ENCODE data around the gene MCC. TPM values are rescaled to one million over a fixed set of nuclear protein-coding genes. Genes with fewer than 3 reads are reported as not detected.

The MCC gene
- total RNA-seq, 1 experiment from 2014 or later: 0.60 TPM

GRCh38 chr5:113127021-113127420 is 361.2 kb downstream of the MCC start:
- H3K4me1 ChIP-seq (ENCODE audit: insufficient read depth, low read length, poor library complexity, severe bottlenecking): no peaks in the 10 kb centered on the region
- ChIA-PET POLR2A (ENCODE audit: low non-redundant PET) (no interaction called here), CTCF (no interaction called here)
- no peaks in the 10 kb centered on the region for H3K9me3 ChIP-seq (ENCODE audit: low read depth, low read length, poor library complexity, severe bottlenecking)
- intact Hi-C loops (cut with micrococcal nuclease; ENCODE audit: unreplicated experiment): no loop called here
- H3K27ac ChIP-seq (ENCODE audit: low read depth, low read length, poor library complexity, severe bottlenecking): no peak overlapping the region
- H3K27me3 ChIP-seq (replicated peaks; ENCODE audit: insufficient read depth, low read depth, low read length, poor library complexity): no peaks in the 10 kb centered on the region
- BruUV-seq (replicated peaks): no TSS peak
- no peaks in the 10 kb centered on the region for H3K36me3 ChIP-seq (ENCODE audit: insufficient read depth, low read length, poor library complexity, severe bottlenecking)
- no peak for DNase-seq (ENCODE audit: low spot score)
- no peak overlapping the region for H3K4me3 ChIP-seq (ENCODE audit: low read depth, low read length, poor library complexity, severe bottlenecking)
- TF ChIP-seq CTCF (conservative IDR thresholded peaks at IDR 0.05; ENCODE audit: low read depth, low read length): no peak
- TF ChIP-seq EZH2 (IDR thresholded peaks at IDR 0.05; ENCODE audit: borderline replicate concordance, low read depth, low read length, poor library complexity, severe bottlenecking): no peak

- no TSS peak for BruUV-seq (replicated peaks)
- H3K27me3 ChIP-seq (replicated peaks; ENCODE audit: insufficient read depth, low read depth, low read length, poor library complexity): no peaks in the 10 kb centered on the region
- no peak overlapping the region for H3K27ac ChIP-seq (ENCODE audit: low read depth, low read length, poor library complexity, severe bottlenecking)
- CTCF ChIA-PET: no interaction called here
- no peak for TF ChIP-seq EZH2 (IDR thresholded peaks at IDR 0.05; ENCODE audit: borderline replicate concordance, low read depth, low read length, poor library complexity, severe bottlenecking)
- no peak for TF ChIP-seq CTCF (conservative IDR thresholded peaks at IDR 0.05; ENCODE audit: low read depth, low read length)
- H3K4me3 ChIP-seq (ENCODE audit: low read depth, low read length, poor library complexity, severe bottlenecking): no peak overlapping the region
- no peak for DNase-seq (ENCODE audit: low spot score)
- POLR2A ChIA-PET (ENCODE audit: low non-redundant PET): no interaction called here
- intact Hi-C loops (cut with micrococcal nuclease; ENCODE audit: unreplicated experiment): no loop called here
- H3K36me3 ChIP-seq (ENCODE audit: insufficient read depth, low read length, poor library complexity, severe bottlenecking): no peaks in the 10 kb centered on the region
- no peaks in the 10 kb centered on the region for H3K9me3 ChIP-seq (ENCODE audit: low read depth, low read length, poor library complexity, severe bottlenecking)
- H3K4me1 ChIP-seq (ENCODE audit: insufficient read depth, low read length, poor library complexity, severe bottlenecking): no peaks in the 10 kb centered on the region
These were observed 362.9 kb downstream of the MCC start for GRCh38 chr5:113125371-113125770.

GRCh38 chr5:113124914-113125313 is 363.3 kb downstream of the MCC start:
- intact Hi-C loops (cut with micrococcal nuclease; ENCODE audit: unreplicated experiment): no loop called here
- CTCF ChIA-PET: no interaction called here
- H3K36me3 ChIP-seq (ENCODE audit: insufficient read depth, low read length, poor library complexity, severe bottlenecking): no peaks in the 10 kb centered on the region

More at GRCh38 chr5:113124914-113125313, 363.3 kb downstream of the MCC start:
- no peak for DNase-seq (ENCODE audit: low spot score)
- no peaks in the 10 kb centered on the region for H3K9me3 ChIP-seq (ENCODE audit: low read depth, low read length, poor library complexity, severe bottlenecking)
- TF ChIP-seq CTCF (conservative IDR thresholded peaks at IDR 0.05; ENCODE audit: low read depth, low read length): no peak
- TF ChIP-seq EZH2 (IDR thresholded peaks at IDR 0.05; ENCODE audit: borderline replicate concordance, low read depth, low read length, poor library complexity, severe bottlenecking): no peak
- H3K27me3 ChIP-seq (replicated peaks; ENCODE audit: insufficient read depth, low read depth, low read length, poor library complexity): no peaks in the 10 kb centered on the region
- no peak overlapping the region for H3K27ac ChIP-seq (ENCODE audit: low read depth, low read length, poor library complexity, severe bottlenecking)
- BruUV-seq (replicated peaks): no TSS peak
- no peaks in the 10 kb centered on the region for H3K4me1 ChIP-seq (ENCODE audit: insufficient read depth, low read length, poor library complexity, severe bottlenecking)
- no peak overlapping the region for H3K4me3 ChIP-seq (ENCODE audit: low read depth, low read length, poor library complexity, severe bottlenecking)
- POLR2A ChIA-PET (ENCODE audit: low non-redundant PET): no interaction called here

Measured in A673 (cell line).